Measurements from ENCODE around the gene ANXA2. TPM values are rescaled to one million over a fixed set of nuclear protein-coding genes. Genes with fewer than 3 reads are reported as not detected.
"Not testable (repeated sequence)": the region's sequence is repeated elsewhere in the genome, so short reads cannot be mapped to it uniquely, and the experiment has no call there.

Gene ANXA2
- polyA plus RNA-seq, 1 donor: 362 TPM

GRCh38 chr15:60410350-60410749, 12.6 kb upstream of the ANXA2 start:
- not testable (repeated sequence) for DNase-seq (ENCODE audit: low read depth)

GRCh38 chr15:60408463-60408981, 10.7 kb upstream of the ANXA2 start:
- no peak for DNase-seq (ENCODE audit: low read depth)

GRCh38 chr15:60407415-60407805, 9.6 kb upstream of the ANXA2 start:
- DNase-seq (ENCODE audit: low read depth): no peak

DNA sequence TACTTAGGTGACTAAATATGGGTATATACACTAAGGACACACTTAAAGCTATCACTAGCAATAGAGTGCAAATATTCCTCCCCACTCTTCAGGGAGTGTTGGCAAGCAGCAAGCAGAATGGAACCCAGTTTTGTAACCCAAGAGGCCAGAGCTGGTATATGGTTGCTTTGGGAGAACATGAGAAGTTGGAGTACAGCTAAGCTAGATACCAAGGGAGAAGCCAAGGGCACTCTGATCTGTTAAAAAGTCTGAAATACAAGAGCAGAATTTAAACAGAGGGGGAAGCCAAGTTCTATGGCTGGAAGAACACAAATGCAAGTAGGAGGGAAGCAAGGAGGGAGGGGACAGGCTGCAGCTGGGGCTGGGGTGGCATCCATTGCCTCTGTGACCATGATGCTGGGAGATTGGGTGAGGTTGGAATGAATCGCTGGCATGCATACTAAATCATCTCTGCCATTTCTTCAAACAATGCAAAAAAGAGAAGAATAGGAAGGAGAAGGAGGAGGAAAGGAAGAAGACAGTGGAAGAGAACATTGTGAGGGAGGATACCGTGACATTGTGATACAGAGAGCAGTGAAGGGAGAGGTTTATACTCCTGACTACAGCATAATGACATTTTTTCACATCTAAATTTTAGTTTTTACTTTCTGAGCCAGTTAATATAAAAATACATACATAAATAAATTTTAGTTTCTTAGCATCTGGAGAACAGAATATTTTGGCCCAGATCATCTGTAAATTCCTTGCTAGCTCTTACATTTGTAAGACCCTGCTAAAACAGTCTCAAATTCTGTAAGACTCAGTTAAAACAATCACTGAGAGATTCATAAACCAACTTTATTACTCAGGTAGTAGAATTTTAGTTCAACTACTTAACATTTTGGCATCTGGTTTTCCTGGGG, 9.0 kb upstream of the ANXA2 start:
- no peak for DNase-seq (ENCODE audit: low read depth)

- no peak for DNase-seq (ENCODE audit: low read depth)
Measured at GRCh38 chr15:60405399-60405798, 7.6 kb upstream of the ANXA2 start.

DNA sequence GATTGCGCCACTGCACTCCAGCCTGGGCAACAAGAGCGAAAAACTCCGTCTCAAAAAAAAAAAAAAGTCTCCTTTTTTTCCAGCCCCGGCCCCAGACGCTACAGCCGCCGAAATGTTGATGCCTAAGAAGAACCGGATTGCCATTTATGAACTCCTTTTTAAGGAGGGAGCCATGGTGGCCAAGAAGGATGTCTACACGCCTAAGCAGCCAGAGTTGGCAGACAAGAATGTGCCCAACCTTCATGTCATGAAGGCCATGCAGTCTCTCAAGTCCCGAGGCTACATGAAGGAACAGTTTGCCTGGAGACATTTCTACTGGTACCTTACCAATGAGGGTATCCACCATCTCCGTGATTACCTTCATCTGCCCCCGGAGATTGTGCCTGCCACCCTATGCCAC, 6.6 kb upstream of the ANXA2 start:
- not testable (repeated sequence) for DNase-seq (ENCODE audit: low read depth)

DNA sequence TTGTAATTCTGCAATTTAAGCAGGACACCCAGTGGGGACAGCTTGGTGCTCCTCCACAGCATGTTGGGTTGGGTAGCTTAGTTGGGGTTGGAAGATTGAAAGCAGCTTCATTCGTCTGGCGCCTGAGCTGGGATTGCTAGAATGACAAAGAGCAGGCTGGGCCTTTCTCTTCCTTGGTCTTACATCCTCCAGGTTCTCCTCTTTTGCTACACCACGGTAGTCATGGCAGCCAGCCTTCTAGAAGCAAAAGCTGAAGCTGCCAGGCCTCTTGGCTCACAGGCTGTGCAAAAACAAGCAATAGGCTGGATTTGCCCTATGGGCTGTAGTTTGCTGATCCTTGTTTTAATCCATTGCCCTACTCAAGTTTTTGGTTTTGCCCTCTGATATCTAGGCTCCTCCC, 3.2 kb upstream of the ANXA2 start:
- no peak for DNase-seq (ENCODE audit: low read depth)

GRCh38 chr15:60399931-60400330, 2.1 kb upstream of the ANXA2 start:
- DNase-seq (ENCODE audit: low read depth): no peak

DNA sequence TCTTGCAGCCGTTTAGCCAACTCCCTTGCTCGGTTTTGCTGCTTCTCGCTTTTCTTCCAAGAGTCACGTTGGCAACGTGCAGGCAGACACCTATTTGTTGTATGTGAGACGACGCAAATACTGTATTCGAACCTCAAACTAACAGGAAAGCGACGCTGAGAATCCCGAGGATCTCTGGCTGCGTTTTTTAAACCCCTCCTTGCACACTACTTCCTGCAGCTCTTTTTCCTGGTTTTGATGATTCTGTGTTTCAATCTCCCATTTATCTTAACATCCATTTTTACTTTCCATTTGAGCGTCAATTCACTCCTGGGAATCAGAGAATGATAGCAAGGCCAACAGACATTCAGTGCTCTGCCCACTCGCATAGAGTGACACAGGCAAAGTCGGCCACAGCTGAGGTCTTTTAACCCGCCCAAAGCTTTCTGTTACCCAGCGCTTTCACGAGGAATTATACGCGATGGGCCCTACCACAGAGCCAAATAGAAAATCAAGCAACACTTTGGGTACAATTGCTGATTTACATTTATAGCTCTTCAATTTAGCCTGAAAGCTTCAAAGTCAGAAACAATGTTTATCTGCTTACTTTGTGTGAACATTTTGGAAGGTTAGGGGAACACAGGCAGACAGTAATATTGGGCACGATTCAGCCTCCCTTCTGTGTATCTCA, 1.6 kb upstream of the ANXA2 start:
- no peak for DNase-seq (ENCODE audit: low read depth)

DNA sequence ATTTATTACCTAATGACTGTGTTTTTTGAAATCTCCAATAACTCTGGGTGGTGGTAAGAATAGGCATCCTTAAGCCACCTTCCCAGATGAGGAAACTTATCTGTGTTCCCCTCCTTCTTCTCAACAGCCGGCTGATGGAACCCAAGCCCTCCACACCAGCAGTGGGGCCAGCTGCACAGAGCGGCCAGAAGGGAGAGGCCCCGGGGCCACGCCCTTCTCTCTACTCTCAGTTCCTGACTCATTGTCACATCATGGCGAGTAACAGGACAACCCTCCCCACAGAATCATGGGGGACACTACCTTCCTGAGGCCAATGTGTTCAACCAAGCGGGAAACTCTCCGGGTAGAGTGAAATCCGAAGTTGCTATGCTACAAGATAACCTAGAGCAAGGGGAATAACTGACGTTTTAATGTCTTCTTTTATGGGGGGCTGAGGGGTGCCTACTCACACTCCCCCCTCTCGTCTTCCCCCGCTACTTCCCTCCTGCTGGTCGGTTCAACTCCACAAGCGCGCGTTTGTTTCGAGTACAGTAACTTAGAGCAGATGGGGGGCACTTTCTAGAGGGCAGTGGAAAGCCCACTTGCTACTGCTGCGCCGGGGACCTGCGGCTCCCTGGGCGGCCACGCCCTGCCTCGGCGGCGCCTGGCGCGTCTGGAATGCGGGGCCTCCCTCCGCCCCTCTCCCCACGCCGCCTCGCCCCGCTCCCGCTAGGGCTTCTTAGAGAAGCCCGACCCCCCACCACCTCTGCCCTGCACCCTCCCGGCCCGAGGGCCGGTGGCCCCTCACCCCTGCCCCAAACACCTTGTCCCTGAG, 621 bp downstream of the ANXA2 start:
- no peak for DNase-seq (ENCODE audit: low read depth)

GRCh38 chr15:60396560-60396957, 1.2 kb downstream of the ANXA2 start:
- DNase-seq (ENCODE audit: low read depth): no peak

DNA sequence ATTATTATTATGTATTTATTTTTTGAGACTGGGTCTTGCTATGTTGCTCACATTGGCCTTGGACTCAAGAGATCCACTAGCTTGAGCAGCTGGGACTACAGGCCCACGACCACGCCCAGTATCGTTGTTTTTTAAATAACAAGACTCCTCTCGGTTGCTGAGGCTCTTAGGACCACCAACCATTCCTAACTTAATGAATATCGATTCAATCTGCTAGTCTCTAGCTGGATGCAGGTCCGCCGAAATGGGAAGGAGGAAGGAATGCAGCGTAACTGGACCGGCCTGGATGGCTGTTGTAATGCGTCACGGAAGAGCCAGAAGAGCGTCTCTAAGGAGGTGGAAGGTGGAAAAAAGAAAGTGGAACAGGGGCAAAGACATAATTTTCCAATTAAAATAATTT, 1.7 kb downstream of the ANXA2 start:
- no peak for DNase-seq (ENCODE audit: low read depth)

DNA sequence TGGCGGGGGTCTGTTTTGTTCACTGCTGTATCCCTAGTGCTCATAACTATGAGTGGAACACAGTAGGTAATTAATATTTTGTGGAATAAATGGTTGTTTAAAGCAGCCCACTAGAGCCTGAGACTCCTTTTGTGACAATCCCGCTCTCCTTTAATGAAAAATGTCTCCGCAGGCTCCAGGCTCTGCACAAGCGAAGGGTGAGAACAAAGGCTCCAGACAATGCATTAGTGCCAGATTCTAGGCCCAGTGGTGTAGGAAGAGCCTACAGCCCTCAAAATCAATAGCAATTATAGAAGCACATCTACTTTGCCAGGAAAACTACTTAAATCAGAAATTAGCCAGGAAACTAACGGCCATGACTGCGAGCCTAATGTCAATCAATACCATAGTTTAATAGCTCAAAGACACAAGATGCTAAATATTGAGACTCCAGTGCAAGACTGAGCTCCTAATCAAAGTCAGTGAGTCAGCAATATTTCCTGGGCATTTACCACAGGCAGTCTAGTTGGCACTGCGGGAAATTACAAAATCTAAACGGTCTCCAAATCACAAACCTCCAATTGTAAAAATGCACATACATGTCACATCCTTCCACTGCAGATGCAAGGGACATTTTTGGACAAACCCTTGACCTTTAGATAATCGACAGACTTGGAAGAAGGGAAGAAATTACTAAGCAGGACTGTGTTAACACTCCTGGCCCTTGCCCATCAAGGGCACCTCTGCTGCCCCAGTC, 2.3 kb downstream of the ANXA2 start:
- no peak for DNase-seq (ENCODE audit: low read depth)

- no peak for DNase-seq (ENCODE audit: low read depth)
Measured at GRCh38 chr15:60394689-60395097, 3.1 kb downstream of the ANXA2 start.

DNA sequence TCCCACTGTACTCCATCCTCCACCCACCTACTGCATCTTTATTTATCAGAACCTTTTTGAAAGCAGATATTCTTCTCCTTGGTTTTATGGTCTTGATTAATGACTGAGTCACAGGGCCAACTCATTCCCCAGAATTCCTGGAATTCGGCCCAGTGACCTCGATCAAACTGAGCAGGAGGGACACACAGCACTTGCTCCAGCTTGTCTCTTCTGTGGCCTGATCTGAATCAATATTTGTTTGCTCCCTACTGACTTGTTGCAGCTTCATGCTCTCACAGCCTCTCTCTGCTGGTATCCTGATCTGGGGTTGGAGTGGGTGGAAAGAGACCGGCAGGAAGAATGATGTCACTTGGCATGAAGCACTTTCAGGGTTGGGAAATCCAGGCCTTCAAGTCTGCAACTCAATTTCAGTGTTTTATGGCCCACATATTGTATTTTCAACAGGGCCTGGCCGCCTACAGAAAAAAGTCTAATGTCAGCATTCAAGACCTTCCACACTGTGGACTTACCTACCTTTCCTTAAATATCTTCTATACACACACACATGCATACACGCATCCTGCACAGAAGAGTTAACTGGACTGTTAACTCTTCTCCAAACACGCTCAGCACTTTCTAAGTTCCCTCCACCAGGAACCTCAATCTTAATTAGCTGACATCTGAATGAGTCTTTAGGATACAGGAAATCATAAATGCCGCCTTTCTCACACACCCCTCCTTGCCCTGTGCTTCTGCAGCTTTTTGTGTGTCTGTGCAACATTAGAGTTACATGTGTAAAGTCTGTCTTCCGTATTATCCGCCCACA, 4.6 kb downstream of the ANXA2 start:
- DNase-seq (ENCODE audit: low read depth): peak; percentile 88

GRCh38 chr15:60392601-60392985, 5.2 kb downstream of the ANXA2 start:
- no peak for DNase-seq (ENCODE audit: low read depth)

GRCh38 chr15:60391722-60392315, 6.0 kb downstream of the ANXA2 start:
- no peak for DNase-seq (ENCODE audit: low read depth)

DNA sequence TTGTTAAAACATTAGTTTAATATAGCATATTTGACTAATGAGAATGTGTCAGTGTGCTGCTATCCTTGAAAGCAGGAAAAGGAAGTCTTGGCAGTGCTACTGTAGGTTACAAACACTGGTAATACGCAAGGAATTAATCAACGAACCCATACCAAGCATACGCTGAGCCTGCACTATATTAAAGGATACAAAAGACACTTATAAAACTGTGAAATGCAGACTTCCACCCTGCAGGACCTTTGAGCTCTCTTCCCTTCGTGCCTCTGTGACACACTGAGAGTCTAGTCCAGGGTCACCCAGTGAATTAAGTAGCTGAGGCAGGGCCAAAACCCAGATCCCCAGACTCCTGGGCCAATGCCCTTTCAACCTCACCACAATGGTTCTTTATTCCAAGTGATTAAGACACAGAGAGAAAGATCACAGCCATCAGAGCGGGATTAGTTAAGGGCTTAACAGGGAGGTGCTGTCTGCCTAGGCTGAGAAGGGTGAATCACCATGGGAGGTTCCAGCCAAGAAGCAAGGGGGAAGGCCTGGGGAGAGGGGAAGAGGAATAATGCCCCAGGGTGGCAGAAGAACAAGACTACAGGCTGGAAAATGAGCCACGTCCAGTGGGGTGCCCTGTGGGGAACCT, 6.8 kb downstream of the ANXA2 start:
- DNase-seq (ENCODE audit: low read depth): no peak

GRCh38 chr15:60390231-60390630, 7.6 kb downstream of the ANXA2 start:
- no peak for DNase-seq (ENCODE audit: low read depth)

Measured in forelimb muscle (tissue), 1 donor.